Suprapubic skin (tissue), 4 donors: Measurements from ENCODE around the gene SLC38A10. TPM values are rescaled to one million over a fixed set of nuclear protein-coding genes. Genes with fewer than 3 reads are reported as not detected.
A peak's percentile ranks its signal among the peaks of the same experiment; 100 is the strongest.

ENCODE experiments used
- DNase-seq, 2 donors: peaks; one replicate each; pipeline ENCODE4 v3.0.0-alpha.2; 2019; ENCODE audit warnings: low spot score in 2 of 2
- H3K27ac ChIP-seq: fragments of 200-600 bp; sonication (generic); one replicate; pipeline ENCODE4 v1.5.1; 2019
- H3K27me3 ChIP-seq: fragments of 200-600 bp; sonication (generic); one replicate; pipeline ENCODE4 v1.5.1; 2019
- H3K36me3 ChIP-seq: fragments of 200-600 bp; sonication (generic); one replicate; pipeline ENCODE4 v1.5.1; 2019
- H3K4me1 ChIP-seq: fragments of 200-600 bp; sonication (generic); one replicate; pipeline ENCODE4 v1.5.1; 2019
- H3K4me3 ChIP-seq: fragments of 200-600 bp; sonication (generic); one replicate; pipeline ENCODE4 v1.5.1; 2019; ENCODE audit warnings: mild to moderate bottlenecking
- H3K9me3 ChIP-seq: fragments of 200-600 bp; sonication (generic); one replicate; pipeline ENCODE4 v1.5.1; 2019
- EP300 ChIP-seq: sonication (generic); formaldehyde crosslinking; IDR thresholded peaks from one replicate; pipeline ENCODE4 v1.6.1; 2017; ENCODE audit warnings: antibody characterized with exemption
- POLR2A ChIP-seq, 2 donors: fragments of 450-650 bp; IDR thresholded peaks; one replicate each; pipeline ENCODE4 v1.6.1; 2017; ENCODE audit warnings: antibody characterized with exemption in 2 of 2, mild to moderate bottlenecking in 2 of 2, moderate library complexity in 2 of 2
- POLR2AphosphoS5 ChIP-seq, 3 donors: sonication (generic); formaldehyde crosslinking; IDR thresholded peaks; one replicate each; pipeline ENCODE4 v1.6.1; 2017; ENCODE audit warnings: antibody characterized with exemption in 3 of 3
- WGBS: methylation state at CpG from one replicate; pipeline ENCODE4 v1.1.5; 2018; 5-methylcytosine and 5-hydroxymethylcytosine counted together
- total RNA-seq, 4 donors: library from RNA; depleted of rRNA; stranded (reverse); fragments of >200 nt; gene quantifications; one replicate each; pipeline ENCODE4 v1.1.0, GENCODE V29; 2016
- TF ChIP-seq, protein P1 (sequence below), 2 donors: fragments of 200-600 bp in 1 of 2; fragments of 450-650 bp in 1 of 2; sonication (generic) in 1 of 2; IDR thresholded peaks; one replicate each; pipeline ENCODE4 v1.5.1; 2016 to 2019; ENCODE audit warnings: antibody characterized with exemption in 2 of 2, mild to moderate bottlenecking in 1 of 2, moderate library complexity in 1 of 2

Gene SLC38A10
- total RNA-seq, 4 donors from 2014 or later, result 48.5 to 84.9 (median 69.4) TPM

DNA sequence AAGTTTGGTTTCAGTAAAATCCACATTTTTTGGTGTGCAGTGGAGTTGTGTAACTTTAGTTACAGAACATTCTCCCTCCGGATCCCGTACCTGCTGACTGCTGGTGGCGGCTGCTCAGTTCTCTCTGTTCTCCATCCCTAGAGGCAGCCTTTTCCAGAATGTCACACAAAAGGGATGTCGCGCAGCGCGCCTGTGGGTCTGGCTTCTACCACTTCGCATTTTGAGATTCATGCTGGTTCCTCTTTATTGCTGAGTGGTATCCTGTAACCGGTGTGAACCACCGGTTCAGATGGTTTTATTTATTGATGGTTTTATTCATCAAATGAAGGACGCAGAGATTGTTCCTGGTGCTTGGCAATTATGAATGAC lies 71.4 kb downstream of the SLC38A10 start:
- Histone ChIP-seq H3K4me3 (peak overlapping the region; percentile 64), H3K27me3 (no peaks in the 10 kb centered on the region), H3K4me1 (peaks cover 23% of the 10 kb centered on the region), H3K27ac (no peak overlapping the region), H3K36me3 (peaks cover 1% of the 10 kb centered on the region), H3K9me3 (no peaks in the 10 kb centered on the region)
- WGBS, result 48% methylated on average over 11 of the region's 11 CpGs
- no peak for TF ChIP-seq POLR2AphosphoS5 (IDR thresholded peaks at IDR 0.05)
- no peak for TF ChIP-seq EP300
- no peak for TF ChIP-seq POLR2A (IDR thresholded peaks at IDR 0.05)
- TF ChIP-seq, protein P1, sequence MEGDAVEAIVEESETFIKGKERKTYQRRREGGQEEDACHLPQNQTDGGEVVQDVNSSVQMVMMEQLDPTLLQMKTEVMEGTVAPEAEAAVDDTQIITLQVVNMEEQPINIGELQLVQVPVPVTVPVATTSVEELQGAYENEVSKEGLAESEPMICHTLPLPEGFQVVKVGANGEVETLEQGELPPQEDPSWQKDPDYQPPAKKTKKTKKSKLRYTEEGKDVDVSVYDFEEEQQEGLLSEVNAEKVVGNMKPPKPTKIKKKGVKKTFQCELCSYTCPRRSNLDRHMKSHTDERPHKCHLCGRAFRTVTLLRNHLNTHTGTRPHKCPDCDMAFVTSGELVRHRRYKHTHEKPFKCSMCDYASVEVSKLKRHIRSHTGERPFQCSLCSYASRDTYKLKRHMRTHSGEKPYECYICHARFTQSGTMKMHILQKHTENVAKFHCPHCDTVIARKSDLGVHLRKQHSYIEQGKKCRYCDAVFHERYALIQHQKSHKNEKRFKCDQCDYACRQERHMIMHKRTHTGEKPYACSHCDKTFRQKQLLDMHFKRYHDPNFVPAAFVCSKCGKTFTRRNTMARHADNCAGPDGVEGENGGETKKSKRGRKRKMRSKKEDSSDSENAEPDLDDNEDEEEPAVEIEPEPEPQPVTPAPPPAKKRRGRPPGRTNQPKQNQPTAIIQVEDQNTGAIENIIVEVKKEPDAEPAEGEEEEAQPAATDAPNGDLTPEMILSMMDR (IDR thresholded peaks at IDR 0.05), result no peak
- no peak for DNase-seq

DNA sequence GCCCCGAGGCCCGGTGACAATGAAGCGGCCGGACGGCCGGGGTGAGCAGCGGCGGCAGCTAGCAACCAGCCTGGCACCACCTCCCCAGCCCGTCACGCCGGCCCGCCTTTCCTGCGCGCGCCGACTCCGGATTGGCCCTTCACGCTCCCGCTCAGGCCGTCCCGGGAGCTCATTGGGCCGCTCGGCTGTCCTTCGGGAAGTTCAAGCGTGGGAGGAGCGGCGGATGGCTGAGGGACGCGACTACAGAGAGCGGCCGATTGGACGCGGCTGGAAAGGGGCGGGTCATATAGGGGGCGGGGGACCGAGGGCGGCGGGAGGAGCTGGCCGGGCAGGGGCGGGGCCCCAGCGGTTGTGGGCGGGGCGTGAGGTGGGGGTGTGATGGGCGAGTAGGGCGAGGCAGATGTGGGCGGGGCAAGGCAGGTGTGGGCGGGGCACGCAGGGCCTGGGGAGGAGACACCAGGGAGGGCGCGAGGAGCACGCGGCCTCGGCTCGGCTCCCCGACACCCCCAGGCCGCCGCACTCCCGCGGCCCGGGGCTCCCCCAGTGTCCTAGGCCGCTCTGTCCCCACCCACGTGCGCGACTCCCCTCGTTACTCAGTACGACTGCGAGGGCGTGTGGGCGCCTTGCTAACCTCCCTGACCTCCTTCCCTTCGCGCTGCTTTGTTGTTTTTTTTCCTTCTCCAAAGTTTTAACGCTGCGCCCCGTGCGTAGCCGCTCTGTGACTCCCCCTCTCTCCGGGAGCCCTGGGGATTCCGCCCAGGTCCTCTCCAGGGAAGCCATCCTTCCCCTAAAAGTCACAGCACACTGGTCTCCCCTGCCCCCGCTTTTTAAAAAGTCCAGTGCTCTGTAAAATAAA lies 72.0 kb downstream of the SLC38A10 start, which contains the start of gene CEP131:
CEP131 (minus strand) TSS at position 60 of the 856 bp plus-strand sequence. CDS start 2,909 bp downstream, outside the sequence.
- peak; percentile 99 for DNase-seq
- WGBS, result 4% methylated on average over 32 of the region's 79 CpGs
- Histone ChIP-seq H3K4me1 (peaks cover 23% of the 10 kb centered on the region), H3K27ac (no peak within 1 kb of the TSS), H3K36me3 (peaks cover 5% of the 10 kb centered on the region), H3K9me3 (no peaks in the 10 kb centered on the region), H3K4me3 (peak within 1 kb of the TSS; percentile 64), H3K27me3 (no peaks in the 10 kb centered on the region)
- TF ChIP-seq EP300, result no peak
- TF ChIP-seq POLR2AphosphoS5 (IDR thresholded peaks at IDR 0.05), result peak in 1 of 3 donors; percentile 28
- TF ChIP-seq, protein P1 (IDR thresholded peaks at IDR 0.05), result no peak

DNA sequence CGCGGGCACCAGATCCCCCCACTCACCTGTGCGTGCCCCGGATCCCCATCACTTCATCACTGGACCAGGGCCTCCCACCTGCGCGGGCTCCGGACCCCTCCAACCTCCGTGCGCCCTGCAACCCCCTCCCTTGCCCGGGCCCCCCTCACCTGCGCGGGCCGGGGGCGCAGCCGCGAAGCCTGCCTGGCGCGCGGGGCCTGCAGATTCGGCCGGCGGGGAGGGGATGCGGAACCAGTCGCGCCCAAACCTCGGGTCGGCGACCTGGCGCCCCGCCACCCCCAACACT lies 72.5 kb downstream of the SLC38A10 start:
- peaks cover 5% of the 10 kb centered on the region for H3K36me3 ChIP-seq
- H3K4me1 ChIP-seq, result peaks cover 23% of the 10 kb centered on the region
- WGBS, result 0% methylated on average over 4 of the region's 30 CpGs
- H3K27me3 ChIP-seq, result no peaks in the 10 kb centered on the region
- no peak for TF ChIP-seq EP300
- no peak for TF ChIP-seq POLR2AphosphoS5 (IDR thresholded peaks at IDR 0.05)
- TF ChIP-seq, protein P1 (IDR thresholded peaks at IDR 0.05), result no peak
- TF ChIP-seq POLR2A (IDR thresholded peaks at IDR 0.05), result no peak
- peak overlapping the region; percentile 64 for H3K4me3 ChIP-seq
- H3K9me3 ChIP-seq, result no peaks in the 10 kb centered on the region
- DNase-seq, result no peak
- no peak overlapping the region for H3K27ac ChIP-seq

DNA sequence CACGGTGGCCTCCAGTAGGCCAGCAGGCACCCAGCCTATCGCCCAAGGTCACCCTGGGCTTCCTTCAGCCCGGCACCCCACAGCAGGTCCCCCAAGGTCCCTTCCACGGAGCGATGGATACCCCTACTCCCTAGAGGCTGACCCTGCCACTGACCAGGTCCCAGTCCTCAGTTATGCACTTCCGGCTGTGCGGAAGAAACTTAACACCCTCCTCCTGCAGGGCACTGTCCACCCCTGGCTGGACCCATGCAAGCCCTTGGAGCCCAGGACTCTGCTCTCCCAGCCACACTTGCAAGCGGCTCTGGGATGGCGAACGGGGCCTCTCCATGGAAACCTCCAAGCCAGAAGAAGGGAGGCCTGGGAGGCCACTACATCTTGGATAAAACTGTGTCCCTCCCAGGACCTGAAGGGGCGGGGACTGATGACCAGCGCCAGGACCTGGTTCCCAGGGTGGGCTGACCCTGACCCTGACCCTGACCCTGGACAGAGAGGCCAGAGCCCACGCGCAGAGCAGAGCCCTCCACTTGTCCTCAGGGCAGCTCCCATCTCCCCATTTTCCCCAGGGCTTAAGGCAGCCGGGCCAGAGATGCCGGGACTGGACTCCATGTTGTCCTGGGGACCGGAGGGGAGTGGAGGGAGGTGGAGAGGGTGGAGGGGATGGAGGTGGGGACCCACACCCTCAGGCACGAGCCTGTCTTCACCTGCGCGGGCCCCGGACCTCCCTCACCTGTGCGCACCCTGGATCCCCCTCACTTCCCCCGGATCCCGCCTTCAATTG lies 73.1 kb downstream of the SLC38A10 start:
- no peaks in the 10 kb centered on the region for H3K27me3 ChIP-seq
- H3K9me3 ChIP-seq, result no peaks in the 10 kb centered on the region
- H3K27ac ChIP-seq, result no peak overlapping the region
- 29% methylated on average over 10 of the region's 24 CpGs for WGBS
- DNase-seq, result peak in 1 of 2 donors; percentile 66
- no peak for TF ChIP-seq EP300
- TF ChIP-seq POLR2A (IDR thresholded peaks at IDR 0.05), result no peak
- no peak for TF ChIP-seq POLR2AphosphoS5 (IDR thresholded peaks at IDR 0.05)
- TF ChIP-seq, protein P1 (IDR thresholded peaks at IDR 0.05), result no peak
- peak overlapping the region; percentile 64 for H3K4me3 ChIP-seq
- H3K36me3 ChIP-seq, result peaks cover 5% of the 10 kb centered on the region
- peaks cover 23% of the 10 kb centered on the region for H3K4me1 ChIP-seq

DNA sequence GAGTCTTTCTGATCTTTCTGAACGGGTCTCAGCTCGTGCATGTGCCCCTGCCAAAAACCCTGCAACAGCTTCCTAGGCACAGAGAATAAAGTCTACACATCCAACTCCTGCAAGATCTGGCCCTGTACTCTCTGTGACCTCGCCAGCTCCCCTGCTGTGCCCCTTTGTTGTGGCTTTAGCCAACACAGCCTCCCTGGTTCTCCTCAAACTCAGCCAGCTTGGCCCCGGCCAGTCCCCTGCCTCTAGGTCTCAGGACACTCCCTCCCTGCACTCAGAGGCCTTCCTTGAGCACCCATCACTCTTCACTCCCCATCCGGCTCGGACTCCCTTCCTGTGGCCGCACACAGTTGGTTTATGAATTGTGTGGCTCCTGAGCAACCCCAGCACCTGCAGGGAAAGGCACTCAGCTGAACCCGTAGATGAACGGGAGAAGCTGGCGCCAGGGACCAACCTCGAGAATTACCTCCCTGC lies 73.7 kb downstream of the SLC38A10 start:
- H3K9me3 ChIP-seq, result no peaks in the 10 kb centered on the region
- no peak for DNase-seq
- no peak overlapping the region for H3K27ac ChIP-seq
- H3K4me1 ChIP-seq, result peaks cover 23% of the 10 kb centered on the region
- no peaks in the 10 kb centered on the region for H3K27me3 ChIP-seq
- peaks cover 5% of the 10 kb centered on the region for H3K36me3 ChIP-seq
- no peak for TF ChIP-seq POLR2AphosphoS5 (IDR thresholded peaks at IDR 0.05)
- no peak for TF ChIP-seq POLR2A (IDR thresholded peaks at IDR 0.05)
- TF ChIP-seq, protein P1 (IDR thresholded peaks at IDR 0.05), result no peak
- no peak for TF ChIP-seq EP300
- 62% methylated on average over 9 of the region's 11 CpGs for WGBS
- H3K4me3 ChIP-seq, result peak overlapping the region; percentile 64
